CD4-positive, alpha-beta T cell treated with Interleukin-4 for 4 hours (primary cell): ENCODE data around the gene GPR34.
"Not testable (repeated sequence)": the region's sequence is repeated elsewhere in the genome, so short reads cannot be mapped to it uniquely, and the experiment has no call there.

Source experiments
- DNase-seq: peaks from one replicate; pipeline ENCODE4 v3.0.0-alpha.2; 2020

Gene GPR34, protein sequence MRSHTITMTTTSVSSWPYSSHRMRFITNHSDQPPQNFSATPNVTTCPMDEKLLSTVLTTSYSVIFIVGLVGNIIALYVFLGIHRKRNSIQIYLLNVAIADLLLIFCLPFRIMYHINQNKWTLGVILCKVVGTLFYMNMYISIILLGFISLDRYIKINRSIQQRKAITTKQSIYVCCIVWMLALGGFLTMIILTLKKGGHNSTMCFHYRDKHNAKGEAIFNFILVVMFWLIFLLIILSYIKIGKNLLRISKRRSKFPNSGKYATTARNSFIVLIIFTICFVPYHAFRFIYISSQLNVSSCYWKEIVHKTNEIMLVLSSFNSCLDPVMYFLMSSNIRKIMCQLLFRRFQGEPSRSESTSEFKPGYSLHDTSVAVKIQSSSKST

DNA sequence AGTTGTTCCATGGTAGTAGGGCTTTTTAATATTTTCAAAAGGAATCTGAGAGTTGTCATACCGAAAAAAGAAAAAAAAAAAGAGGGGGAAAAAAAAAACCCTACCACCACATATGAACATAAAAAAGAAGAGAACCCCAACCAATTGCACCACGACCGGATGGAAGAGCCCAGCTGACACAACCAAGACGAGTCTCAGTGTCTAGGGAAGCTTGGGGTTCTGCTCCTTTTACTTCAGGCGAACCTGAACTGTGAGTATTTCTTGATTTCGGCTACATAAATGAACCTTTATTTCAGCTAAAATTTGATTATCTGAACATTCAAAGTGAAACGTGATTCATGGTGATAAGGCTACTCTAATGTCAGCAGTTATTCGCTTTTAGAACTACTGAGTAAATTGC is at the start of gene GPR34:
GPR34 (plus strand) TSS at position 139 of the 400 bp plus-strand sequence. CDS start 6,661 bp downstream, outside the sequence.
- no peak for DNase-seq

DNA sequence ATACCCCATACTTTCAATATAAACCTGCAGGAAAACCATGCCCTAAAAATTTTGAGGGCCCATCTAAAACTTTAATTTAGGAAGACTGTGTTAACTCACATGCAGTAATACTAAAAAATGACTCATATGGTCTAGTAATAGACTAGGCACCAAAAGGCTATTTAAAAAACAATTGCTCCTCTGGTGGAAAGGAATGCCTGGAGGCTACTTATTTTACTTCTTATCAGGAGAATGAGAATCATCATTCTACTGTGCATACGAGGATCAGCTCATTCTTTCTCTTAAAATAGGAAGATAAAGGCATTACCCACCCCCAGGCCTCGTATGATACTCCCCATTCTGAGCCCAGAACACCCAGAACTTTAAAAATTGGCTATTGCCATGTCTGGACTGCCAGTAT is 42.6 kb upstream of the GPR34 start:
- not testable (repeated sequence) for DNase-seq

DNA sequence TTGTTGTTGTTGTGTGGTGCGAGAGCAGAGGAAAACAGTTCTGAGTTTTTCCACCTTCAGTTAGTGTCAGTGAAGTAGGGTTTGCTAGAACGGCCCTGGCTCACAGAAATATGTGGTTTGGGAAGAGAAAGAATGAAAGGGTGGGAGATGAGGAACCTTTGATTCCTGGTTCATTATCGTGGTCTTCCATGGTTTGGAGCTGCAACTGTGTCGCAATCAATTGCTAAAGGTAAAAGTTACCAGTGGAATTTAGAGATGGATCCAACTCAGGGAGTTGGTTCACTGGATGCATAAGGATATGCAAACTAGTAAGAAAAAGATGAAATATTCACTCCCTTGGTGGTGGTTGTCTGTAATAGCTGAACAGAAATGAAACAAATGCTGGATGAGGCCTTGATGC is 35.6 kb upstream of the GPR34 start:
- no peak for DNase-seq

DNA sequence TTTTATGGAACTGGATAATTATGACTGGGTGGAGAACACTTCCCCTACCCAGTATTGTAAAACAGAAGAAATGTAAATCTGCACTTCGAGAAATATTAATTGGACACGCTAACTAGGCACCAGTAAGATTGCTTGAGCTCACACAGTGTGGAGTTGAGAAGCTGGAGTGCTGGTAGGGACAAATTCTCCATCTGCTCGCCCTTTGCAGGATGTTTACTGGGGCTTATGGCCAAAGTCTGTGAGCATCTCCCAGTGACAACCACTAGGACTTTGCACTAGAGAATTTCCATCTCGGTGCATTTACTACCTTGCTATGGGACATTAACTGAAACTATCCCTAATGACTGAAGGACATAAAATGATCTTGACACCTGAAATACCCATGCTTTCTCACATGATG is 33.7 kb upstream of the GPR34 start:
- DNase-seq, result no peak

DNA sequence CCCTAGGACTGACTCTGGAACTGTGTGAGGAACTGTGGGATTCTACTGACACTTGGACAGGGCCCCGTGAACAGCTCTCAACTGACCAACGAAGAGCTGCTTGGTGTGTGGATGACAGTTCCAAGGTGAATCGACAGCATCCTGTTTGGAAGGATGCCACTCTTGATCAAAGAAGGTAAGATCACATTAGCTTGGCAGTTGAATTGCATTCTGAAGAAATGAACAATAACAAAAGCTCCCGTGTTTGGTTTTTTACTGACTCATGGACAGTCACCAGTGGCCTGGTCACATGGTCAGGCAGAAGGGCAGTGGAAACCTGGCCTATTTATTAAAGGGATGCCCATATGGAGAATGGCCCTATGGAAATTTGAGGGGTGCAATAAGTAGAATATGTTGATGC is 33.1 kb upstream of the GPR34 start:
- no peak for DNase-seq

DNA sequence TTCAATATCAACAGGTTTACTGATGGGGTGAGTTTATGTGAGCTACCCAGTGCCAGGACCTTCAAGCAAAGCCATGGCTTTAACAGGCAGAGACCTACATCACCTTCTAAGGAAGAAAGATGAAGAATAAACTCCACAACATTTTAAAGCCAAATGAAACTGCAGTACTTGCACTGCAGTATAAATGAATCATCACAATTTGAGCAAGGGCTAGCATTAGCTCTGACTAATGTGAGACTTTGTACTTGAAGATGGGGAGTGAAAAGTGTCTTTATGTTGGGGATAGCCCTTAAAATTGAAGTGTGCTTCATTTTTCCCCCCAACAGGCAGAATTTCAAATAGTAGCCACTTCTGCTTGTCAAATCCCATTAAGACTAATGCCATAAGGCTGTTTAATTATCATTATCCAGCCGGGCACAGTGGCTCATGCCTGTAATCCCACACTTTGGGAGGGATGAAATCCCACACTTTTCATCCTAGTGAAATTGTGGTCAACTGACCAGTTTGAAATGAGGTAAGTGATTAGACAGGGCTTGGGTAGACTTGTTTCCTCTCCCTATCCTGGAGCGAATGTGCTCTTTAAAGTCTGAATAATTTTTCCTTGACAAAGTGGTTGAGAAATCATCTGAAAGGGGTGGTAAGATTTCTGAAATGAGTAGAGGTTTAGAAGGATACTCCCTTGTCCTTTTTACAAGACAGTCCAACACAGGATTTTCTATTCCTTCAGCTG is 27.2 kb upstream of the GPR34 start:
- DNase-seq, result no peak

DNA sequence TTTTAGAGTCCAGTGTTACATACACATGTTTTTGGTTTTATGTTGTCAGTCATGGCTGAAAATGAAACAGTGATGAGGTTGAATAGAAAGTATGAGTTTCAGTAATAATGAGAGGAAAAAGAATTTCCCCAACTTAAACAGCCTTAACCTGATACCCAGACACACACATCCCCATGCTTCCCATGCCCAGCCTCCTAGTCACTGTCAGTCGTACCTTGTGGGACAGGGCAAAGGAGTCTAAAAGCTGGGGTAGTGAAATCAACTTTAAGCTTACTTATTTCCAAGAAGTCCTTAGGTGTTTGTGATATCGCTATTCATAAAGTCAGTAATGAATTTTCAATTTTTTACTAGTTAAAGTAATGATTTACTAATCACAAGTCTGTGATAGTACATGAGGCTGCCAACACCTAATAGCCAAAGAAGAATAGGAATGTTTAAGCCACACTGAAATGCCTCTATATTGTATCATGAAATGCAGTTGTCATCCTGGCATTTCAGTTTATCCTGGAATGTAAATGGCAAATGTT is 24.3 kb upstream of the GPR34 start:
- no peak for DNase-seq

DNA sequence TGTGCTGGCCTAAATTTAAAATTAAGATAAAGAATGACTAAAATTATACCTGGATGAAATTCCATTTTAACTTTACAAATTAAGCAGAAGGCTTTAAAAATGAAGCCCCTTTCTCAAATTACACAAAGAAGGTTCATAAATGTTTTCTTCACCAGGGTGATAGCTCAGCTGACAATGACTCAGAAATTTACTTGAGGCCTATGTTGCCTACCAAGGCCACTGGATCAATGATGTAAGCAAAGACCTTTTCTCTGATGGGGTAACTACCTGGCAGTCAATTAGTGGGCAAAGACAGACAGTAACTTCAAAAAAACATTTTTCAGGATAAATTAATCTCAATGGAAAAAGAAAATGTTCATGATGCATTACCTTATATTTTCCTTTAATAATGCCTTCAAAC is 23.9 kb upstream of the GPR34 start:
- DNase-seq, result no peak

DNA sequence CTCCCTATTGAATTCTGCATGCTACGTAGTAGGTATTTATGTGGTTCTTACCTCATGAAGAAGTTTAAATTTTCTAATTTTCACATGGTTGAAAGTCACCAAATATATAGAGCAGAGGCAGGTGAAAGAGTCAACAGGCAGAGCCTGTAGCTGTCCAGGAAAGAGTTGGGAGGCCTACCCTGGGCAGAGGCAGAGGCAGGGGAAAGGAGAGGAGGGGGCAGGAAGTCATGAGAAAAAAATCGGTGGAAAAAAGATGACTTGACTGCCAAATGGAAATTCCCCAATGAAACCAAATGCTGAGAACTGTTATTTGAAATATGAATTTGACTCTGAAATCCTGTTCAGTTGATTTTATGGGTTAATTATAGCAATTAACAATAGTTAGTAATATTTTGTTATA is 23.1 kb upstream of the GPR34 start:
- DNase-seq, result no peak

DNA sequence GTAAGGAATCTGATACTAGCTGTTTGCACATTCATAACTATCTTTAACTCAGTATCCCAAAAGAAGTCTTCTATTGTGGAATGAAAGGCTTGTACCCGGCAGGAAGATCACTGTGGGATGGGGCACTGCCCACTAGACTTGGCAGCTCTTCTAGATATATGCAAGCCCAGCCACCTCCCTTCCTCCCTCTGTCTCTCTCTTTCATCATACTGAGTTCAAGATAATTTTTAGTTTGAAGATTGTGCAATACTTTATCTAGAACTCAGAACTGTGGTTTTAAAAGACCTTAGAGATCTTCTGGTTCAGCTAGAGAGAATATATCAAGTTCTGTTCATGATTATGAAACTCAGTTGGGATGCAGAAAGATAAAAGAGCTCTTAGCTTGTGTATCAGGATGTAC is 22.5 kb upstream of the GPR34 start:
- no peak for DNase-seq

DNA sequence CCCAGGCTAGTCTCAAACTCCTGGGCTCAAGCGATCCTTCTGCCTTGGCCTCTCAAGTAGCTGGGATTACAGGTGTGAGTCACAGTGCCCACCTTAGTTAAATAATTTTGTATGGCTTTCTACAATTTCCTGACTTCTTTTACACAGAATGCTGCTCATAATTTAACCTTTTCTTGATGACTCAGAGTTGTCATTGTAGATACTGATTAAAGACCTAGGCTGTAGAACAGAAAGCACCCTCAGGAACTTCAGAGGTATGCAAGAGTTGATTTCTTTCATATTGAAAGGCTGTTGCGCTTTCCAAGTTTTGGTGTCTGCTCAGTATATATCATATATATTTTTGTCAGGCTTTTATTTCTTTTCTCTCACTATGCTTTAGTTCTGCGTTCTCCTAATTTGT is 21.1 kb upstream of the GPR34 start:
- no peak for DNase-seq

DNA sequence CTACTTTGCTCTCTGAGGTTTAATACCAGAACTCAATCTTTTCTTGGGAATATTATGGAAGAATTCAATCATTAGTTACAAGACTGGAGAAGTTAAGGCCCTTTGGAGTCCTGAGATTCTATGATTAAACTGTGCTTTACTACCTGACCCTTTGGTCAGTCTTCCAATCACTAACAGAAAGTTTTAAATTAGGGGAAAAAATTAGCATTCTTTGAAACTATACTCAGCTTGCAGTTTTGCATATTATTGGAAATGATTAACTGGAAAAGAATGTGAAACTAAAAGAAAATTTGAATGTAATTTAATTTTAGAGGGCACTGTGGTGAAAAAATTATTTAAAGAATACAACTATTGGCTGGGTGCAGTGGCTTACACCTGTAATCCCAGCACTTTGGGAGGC is 18.7 kb upstream of the GPR34 start:
- DNase-seq, result no peak

DNA sequence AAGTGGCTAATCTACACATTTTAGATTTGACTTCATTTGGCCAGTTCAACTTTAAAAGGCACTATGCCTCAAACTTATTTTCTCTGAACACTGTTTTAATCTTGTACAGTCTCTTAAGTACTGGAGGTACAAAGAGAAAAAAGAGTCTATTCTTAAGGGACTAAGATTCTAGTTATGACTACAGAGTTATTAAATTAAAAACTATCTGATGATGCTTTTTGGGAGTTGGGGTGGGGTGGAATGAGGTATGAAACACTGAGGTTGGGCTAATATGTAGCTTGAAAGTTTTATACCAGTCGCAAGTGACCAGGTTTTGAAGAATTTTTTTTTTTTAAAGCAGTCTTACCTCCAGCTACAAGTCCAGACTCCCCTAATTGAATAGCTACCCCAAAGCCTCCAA is 17.7 kb upstream of the GPR34 start:
- no peak for DNase-seq

DNA sequence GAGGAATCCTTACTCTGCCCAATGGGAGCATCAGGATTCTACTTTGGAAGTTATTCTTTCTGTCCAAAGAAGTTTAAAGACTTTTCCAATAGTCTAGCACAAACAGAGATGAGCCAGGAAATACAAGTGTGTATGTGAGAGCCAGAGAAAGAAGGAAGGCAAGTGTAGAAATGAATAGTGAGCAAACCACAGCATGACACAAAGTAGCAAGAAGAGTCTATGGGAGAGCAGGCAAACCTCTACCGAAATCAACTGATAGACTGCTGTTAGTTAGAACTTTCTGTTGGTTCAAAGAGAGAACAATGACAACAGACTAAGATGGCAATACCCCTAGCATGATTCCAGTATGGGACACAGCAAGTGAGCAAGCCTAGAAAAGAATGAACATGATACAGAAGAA is 16.1 kb upstream of the GPR34 start:
- DNase-seq, result no peak

DNA sequence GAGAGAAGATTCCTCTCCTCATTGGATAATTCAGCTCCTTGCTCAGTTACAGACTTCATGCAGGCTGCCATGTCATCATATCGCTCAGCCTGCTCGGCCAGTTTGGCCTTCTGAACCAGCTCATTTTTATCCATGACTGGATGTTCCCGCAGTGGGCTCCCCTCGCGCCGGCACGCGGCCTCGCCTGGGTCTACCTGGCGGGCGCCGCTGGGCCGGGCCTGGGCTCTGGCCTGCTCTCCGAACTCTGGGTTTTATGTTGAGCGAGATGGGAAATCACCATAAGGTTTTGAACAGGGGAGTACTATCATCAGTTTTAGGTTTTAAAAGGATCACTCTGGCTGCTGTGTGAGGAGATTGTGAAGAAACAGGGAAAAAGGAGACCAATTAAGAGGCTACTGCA is 12.4 kb upstream of the GPR34 start:
- DNase-seq, result not testable (repeated sequence)

DNA sequence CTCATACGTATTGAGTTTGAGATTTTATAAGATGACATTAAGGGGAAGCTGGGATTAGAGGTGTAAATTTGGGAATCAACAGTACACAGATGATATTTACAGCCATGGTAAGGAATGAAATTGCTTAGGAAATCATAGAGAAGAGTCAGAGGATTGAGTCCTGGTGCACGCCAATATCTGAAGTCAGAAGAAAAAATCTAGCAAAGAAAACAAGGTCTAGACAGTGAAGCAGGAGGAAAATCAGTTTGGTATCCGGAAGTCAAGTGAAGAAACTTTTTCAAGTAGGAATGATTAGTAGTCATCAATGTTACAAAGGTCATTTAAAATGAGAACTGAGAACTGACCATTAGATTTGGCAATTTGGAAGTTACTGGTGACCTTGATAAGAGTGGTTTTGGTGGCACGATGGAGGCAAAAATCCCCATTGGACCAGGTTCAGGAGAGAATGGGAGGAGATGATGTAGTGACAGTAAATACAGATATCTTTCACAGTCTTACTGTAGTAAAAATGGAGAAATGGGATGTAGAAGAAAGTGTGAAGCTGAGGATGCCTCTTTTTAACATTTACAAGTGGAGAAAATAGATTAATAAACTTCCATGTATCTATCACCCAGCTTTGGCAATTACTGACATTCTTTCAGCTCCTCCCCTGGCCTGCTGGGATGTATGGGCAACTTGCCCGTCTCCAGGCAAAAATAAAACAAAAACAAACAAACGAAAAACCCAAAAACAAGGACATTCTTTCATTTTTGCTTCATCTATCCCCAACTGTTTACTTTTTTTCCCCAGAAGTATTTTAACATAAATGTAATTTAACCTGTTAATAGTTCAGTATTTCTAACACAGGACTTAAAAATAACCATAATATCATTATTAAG is 11.4 kb upstream of the GPR34 start:
- no peak for DNase-seq

DNA sequence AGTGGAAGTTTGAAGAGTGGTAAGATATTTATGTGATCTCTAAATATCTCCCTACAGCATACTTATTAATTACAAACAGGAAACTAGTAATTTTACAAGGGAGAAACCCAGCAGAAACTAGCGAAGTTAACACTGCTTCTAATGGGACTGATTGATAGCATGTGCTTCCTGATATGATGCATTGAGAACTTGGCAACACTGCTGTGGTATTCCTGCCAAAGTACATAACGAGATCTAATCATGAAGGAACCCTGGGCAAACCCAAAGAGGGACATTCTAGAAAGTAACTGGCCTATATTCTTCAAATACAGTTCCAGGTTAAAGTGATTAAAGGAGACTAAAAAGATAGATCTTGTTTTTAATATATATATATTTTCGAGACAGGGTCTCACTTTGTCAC is 4.6 kb upstream of the GPR34 start:
- DNase-seq, result no peak

DNA sequence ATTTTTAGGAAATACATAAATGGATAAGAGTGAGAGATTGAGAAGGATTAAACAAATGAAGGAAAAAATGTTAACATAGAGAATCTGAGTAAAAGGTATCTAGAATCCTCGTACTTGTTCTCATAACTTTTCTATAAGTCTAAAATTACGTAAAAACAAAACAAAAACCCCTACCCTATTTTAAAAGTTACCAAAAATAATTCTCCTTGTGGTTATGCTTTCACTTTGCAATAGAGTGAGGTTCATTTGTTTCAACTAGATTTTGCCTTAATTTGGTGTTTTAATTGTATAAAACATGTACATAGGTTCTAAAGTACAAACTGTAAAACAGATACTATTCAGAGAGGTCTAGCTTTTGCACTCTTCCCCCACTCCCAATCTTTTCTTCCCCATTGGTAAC is 3.8 kb upstream of the GPR34 start:
- no peak for DNase-seq

DNA sequence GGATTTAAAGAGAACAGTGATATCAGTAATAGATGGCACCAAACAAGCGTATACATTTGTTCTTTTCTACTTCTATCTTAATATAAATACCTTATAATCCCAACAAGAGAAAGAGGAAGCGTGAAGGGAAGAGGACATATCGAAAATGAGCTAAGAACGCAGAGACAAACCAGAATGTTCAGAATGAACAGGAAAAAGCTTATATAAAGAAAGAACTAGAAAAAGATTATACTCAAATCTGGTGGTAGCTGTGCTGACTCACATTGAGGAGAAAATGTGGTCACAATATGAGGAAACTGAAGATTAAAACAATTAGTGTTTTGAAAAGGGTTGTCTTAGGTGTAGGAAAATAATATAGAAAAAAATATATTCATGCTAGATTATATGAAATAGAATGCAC is 2.0 kb upstream of the GPR34 start:
- DNase-seq, result no peak

DNA sequence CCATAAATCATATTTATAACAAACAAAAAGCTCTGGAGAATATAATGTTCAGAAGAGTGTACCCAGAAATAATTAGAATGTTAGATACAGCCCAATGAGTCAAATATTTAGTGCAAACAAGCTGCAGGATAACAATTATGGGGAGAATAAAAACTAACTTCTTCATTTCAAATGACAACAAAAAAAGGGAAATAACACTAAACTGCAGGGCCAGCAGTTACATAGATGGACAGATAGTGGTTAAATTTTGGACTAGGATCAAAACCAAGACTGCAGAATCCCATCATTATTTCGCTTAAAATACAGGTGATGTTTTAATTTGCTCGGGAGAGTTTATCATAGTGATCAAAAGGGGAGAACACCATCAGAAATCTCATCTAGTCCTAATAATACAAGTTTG is 617 bp upstream of the GPR34 start:
- DNase-seq, result no peak

DNA sequence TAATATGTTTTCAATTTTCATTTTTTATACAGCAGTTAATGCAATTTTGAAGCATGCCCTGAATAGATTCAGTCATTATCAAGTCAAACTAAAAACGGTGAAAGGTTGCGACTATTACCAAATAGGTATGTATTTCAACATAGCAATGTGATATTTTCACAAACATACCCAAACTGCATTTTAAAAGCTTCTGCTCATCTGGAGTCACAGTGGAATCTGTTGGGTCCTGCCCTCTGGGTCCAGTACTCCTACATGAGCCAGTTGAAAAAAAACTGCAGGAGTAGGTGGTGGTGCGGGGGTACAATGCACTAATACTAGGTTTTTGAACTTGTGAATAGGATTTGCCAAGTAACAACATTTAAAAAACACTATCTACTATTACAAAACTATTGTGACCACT is 938 bp downstream of the GPR34 start:
- DNase-seq, result no peak

DNA sequence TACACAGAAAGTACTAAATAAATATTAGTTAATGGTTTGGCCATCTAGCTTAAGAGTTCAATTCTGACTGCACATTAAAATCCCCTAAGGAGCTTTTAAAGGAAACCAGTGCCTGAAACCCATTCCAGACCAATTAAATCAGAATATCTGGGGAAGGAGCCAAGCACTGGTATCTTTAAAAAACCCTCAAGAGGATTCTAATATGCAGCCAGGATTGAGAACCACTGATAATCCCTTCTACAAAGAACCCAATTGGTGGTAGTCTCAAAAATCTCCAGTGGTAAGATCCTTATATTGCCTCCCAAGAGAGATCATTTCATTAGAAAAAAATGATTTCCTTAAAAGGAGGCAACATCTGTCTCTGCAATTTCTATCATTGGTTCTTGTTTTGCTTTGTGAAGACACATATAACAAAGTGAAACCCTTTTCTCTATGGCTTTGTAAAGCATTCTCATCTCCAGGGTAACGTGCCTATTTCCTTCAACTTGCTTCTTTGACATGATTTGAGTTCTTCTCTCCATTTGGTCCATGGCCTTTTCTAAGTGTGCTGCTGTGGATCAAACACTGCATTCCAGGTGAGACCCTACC is 3.5 kb downstream of the GPR34 start:
- DNase-seq, result no peak

DNA sequence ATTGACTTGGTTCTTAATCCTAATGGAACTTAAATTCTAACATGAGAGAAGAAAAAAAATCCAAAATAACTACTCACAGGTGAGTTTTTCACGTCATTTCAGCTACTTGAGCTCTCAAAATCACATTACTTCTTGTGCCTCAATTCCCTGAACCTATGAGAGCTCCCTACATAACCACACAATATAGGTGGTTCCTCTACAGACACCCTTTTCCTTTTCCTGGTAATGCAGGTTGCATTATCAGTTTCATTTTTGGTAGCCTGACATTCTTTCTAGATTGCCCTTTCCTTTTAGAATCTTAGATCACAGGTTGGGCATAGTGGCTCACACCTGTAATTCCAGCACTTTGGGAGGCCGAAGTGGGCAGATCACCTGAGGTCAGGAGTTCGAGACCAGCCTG is 4.3 kb downstream of the GPR34 start:
- DNase-seq, result no peak
